ENCODE results near the gene AOAH.

The AOAH gene

GRCh38 chr7:36723951-36724664, at the start of gene AOAH:
TSS of gene AOAH (minus strand) at chr7:36724494. CDS start at chr7:36724148, 346 bp downstream.
- H3K4me3 ChIP-seq (ENCODE audit: low read length) = no peak within 1 kb of the TSS
- no peak for DNase-seq (ENCODE audit: low read depth)
- TF ChIP-seq CTCF (conservative IDR thresholded peaks at IDR 0.05; ENCODE audit: low read length) = no peak

- DNase-seq (ENCODE audit: low read depth) = no peak
- no peak for TF ChIP-seq CTCF (conservative IDR thresholded peaks at IDR 0.05; ENCODE audit: low read length)
- H3K4me3 ChIP-seq (ENCODE audit: low read length) = no peak overlapping the region
These were observed 42.2 kb upstream of the AOAH start for GRCh38 chr7:36766451-36766850.

- TF ChIP-seq CTCF (conservative IDR thresholded peaks at IDR 0.05; ENCODE audit: low read length) = no peak
- no peak for DNase-seq (ENCODE audit: low read depth)
- no peak overlapping the region for H3K4me3 ChIP-seq (ENCODE audit: low read length)
These were observed 41.3 kb upstream of the AOAH start for GRCh38 chr7:36765605-36766004.

- no peak for TF ChIP-seq CTCF (conservative IDR thresholded peaks at IDR 0.05; ENCODE audit: low read length)
- H3K4me3 ChIP-seq (ENCODE audit: low read length) = no peak overlapping the region
- no peak for DNase-seq (ENCODE audit: low read depth)
These were observed 40.6 kb upstream of the AOAH start for GRCh38 chr7:36764929-36765328.

- TF ChIP-seq CTCF (conservative IDR thresholded peaks at IDR 0.05; ENCODE audit: low read length) = no peak
- peak; percentile 13 for DNase-seq (ENCODE audit: low read depth)
- H3K4me3 ChIP-seq (ENCODE audit: low read length) = no peak overlapping the region
These were observed 39.0 kb upstream of the AOAH start for GRCh38 chr7:36763132-36763816.

- no peak for TF ChIP-seq CTCF (conservative IDR thresholded peaks at IDR 0.05; ENCODE audit: low read length)
- no peak for DNase-seq (ENCODE audit: low read depth)
- no peak overlapping the region for H3K4me3 ChIP-seq (ENCODE audit: low read length)
These were observed 38.1 kb upstream of the AOAH start for GRCh38 chr7:36762394-36762793.

GRCh38 chr7:36761835-36762234, 37.5 kb upstream of the AOAH start:
- no peak for TF ChIP-seq CTCF (conservative IDR thresholded peaks at IDR 0.05; ENCODE audit: low read length)

More at GRCh38 chr7:36761835-36762234, 37.5 kb upstream of the AOAH start:
- DNase-seq (ENCODE audit: low read depth) = no peak
- H3K4me3 ChIP-seq (ENCODE audit: low read length) = no peak overlapping the region

Measured in AG10803 (cell line).